ENCODE results near the gene PDE11A. TPM values are rescaled to one million over a fixed set of nuclear protein-coding genes. Genes with fewer than 3 reads are reported as not detected.

The PDE11A gene
- total and polyA plus RNA-seq, 2 of the 13 experiments (the other 11 are each of a cell fraction or from before 2014, with no cell fraction given) = 1.2 to 1.7 TPM

GRCh38 chr2:177942731-177943130 lies 129.8 kb downstream of the PDE11A start:
- intact Hi-C loops (cut with micrococcal nuclease; ENCODE audit: unreplicated experiment) (no loop called here), in situ Hi-C loops (cut with HindIII; ENCODE audit: extremely low pct_ligation_motif_present, low pct_unique_long_range_greater_than_20kb) (no loop called here)
- Histone ChIP-seq H3K4me2 (ENCODE audit: low read depth, low read length) (no peak overlapping the region), H3K4me1 (ENCODE audit: insufficient read depth, low read length) (no peaks in the 10 kb centered on the region), H2AFZ (ENCODE audit: low read length) (no peak overlapping the region), H3K9ac (ENCODE audit: insufficient read depth, low read depth, low read length) (no peak overlapping the region), H3K36me3 (replicated peaks in 1 of 2; ENCODE audit: control insufficient read depth in 1 of 2, insufficient read depth in 2 of 2, low read length in 2 of 2) (no peaks in the 10 kb centered on the region), H3K79me2 (ENCODE audit: insufficient read depth, low read length) (no peaks in the 10 kb centered on the region), H3K27ac (ENCODE audit: extremely low read length, insufficient read depth, low read length) (no peak overlapping the region), H3K27me3 (ENCODE audit: control insufficient read depth in 1 of 2, insufficient read depth in 2 of 2, low read length in 2 of 2) (no peaks in the 10 kb centered on the region), H3K9me3 (ENCODE audit: low read length) (no peaks in the 10 kb centered on the region), H3K4me3 (replicated peaks in 1 of 3; ENCODE audit: insufficient read depth in 1 of 3, low read depth in 2 of 3, low read length in 3 of 3) (no peak overlapping the region), H4K20me1 (ENCODE audit: insufficient read depth, low read length) (no peaks in the 10 kb centered on the region)
- CTCF ChIA-PET (ENCODE audit: low intra/inter-chr PET ratio, low total read pairs) = no interaction called here
- POLR2A ChIA-PET = no interaction called here
- DNase-seq (ENCODE audit: low spot score) (no peak), FAIRE-seq (no peak), ATAC-seq (no peak)
- WGBS (ENCODE audit: low lambda C conversion rate) = 34% methylated on average over 1 of the region's 1 CpG
- no peak for TF ChIP-seq ZNF639 (CRISPR knock-in tag; conservative IDR thresholded peaks at IDR 0.05)
- no peak for TF ChIP-seq THAP8 (CRISPR knock-in tag; IDR thresholded peaks at IDR 0.05; ENCODE audit: borderline replicate concordance)
- TF ChIP-seq SUZ12 (IDR thresholded peaks at IDR 0.05; ENCODE audit: low read depth, low read length) = no peak
- no peak for TF ChIP-seq ZNF713 (CRISPR knock-in tag; IDR thresholded peaks at IDR 0.05)
- TF ChIP-seq MLX (CRISPR knock-in tag; IDR thresholded peaks at IDR 0.05) = no peak
- TF ChIP-seq ZNF770 (CRISPR knock-in tag; IDR thresholded peaks at IDR 0.05) = no peak
- no peak for TF ChIP-seq DNMT3B (CRISPR knock-in tag; conservative IDR thresholded peaks at IDR 0.05)
- no peak for TF ChIP-seq SMAD9 (CRISPR knock-in tag; IDR thresholded peaks at IDR 0.05)
- TF ChIP-seq GZF1 (CRISPR knock-in tag; IDR thresholded peaks at IDR 0.05) = no peak
- no peak for TF ChIP-seq NR0B2 (CRISPR knock-in tag; IDR thresholded peaks at IDR 0.05)
- TF ChIP-seq FOXA3 (CRISPR knock-in tag; IDR thresholded peaks at IDR 0.05) = no peak
- no peak for TF ChIP-seq SETDB1 (CRISPR knock-in tag; IDR thresholded peaks at IDR 0.05; ENCODE audit: borderline replicate concordance)
- BruUV-seq (replicated peaks) = no TSS peak
